NCI-H1436 treated with DMSO at 0.1 percent for 48 hours (cell line): ENCODE measurements around the gene LILRB1.
"Not testable (repeated sequence)": the region's sequence is repeated elsewhere in the genome, so short reads cannot be mapped to it uniquely, and the experiment has no call there.

Experiments
- DNase-seq: peaks from one replicate; lab custom pipeline; 2025; lab: John Stamatoyannopoulos, UW

The LILRB1 gene

GRCh38 chr19:54624934-54625730 is 5.2 kb upstream of the LILRB1 start:
- not testable (repeated sequence) for DNase-seq

- no peak for DNase-seq
Measured at GRCh38 chr19:54626757-54627156, 3.5 kb upstream of the LILRB1 start.

- DNase-seq, result not testable (repeated sequence)
Measured at GRCh38 chr19:54627912-54628311, 2.4 kb upstream of the LILRB1 start.

GRCh38 chr19:54630782-54631181 is 498 bp downstream of the LILRB1 start:
- DNase-seq, result no peak

- not testable (repeated sequence) for DNase-seq
Measured at GRCh38 chr19:54631489-54632337, 1.4 kb downstream of the LILRB1 start.

GRCh38 chr19:54632517-54632916 is 2.2 kb downstream of the LILRB1 start:
- not testable (repeated sequence) for DNase-seq

GRCh38 chr19:54633401-54633800 is 3.1 kb downstream of the LILRB1 start:
- DNase-seq, result no peak

- not testable (repeated sequence) for DNase-seq
Measured at GRCh38 chr19:54636081-54636480, 5.8 kb downstream of the LILRB1 start.

GRCh38 chr19:54638683-54639082 is 8.4 kb downstream of the LILRB1 start:
- no peak for DNase-seq

- DNase-seq, result not testable (repeated sequence)
Measured at GRCh38 chr19:54642953-54643352, 12.7 kb downstream of the LILRB1 start.

- not testable (repeated sequence) for DNase-seq
Measured at GRCh38 chr19:54643583-54643982, 13.3 kb downstream of the LILRB1 start.

GRCh38 chr19:54644056-54644455 is 13.8 kb downstream of the LILRB1 start:
- no peak for DNase-seq

- DNase-seq, result no peak
Measured at GRCh38 chr19:54646331-54646841, 16.1 kb downstream of the LILRB1 start.

GRCh38 chr19:54648129-54648528 is 17.8 kb downstream of the LILRB1 start:
- no peak for DNase-seq

- no peak for DNase-seq
Measured at GRCh38 chr19:54650108-54650655, 19.9 kb downstream of the LILRB1 start.

- DNase-seq, result no peak
Measured at GRCh38 chr19:54653181-54653809, 23.0 kb downstream of the LILRB1 start.

- DNase-seq, result no peak
Measured at GRCh38 chr19:54654447-54655321, 24.4 kb downstream of the LILRB1 start.

- no peak for DNase-seq
Measured at GRCh38 chr19:54659300-54659699, 29.0 kb downstream of the LILRB1 start.

- no peak for DNase-seq
Measured at GRCh38 chr19:54660306-54660705, 30.0 kb downstream of the LILRB1 start.

GRCh38 chr19:54660964-54661363 is 30.7 kb downstream of the LILRB1 start:
- no peak for DNase-seq
